Activated CD8-positive, alpha-beta memory T cell treated with anti-CD3 and anti-CD28 coated beads for 24 hours (primary cell): Measurements from ENCODE around the gene PDE4D.

ENCODE experiments used
- DNase-seq: peaks from one replicate; pipeline ENCODE4 v3.0.0-alpha.2; 2020

Gene PDE4D

DNA sequence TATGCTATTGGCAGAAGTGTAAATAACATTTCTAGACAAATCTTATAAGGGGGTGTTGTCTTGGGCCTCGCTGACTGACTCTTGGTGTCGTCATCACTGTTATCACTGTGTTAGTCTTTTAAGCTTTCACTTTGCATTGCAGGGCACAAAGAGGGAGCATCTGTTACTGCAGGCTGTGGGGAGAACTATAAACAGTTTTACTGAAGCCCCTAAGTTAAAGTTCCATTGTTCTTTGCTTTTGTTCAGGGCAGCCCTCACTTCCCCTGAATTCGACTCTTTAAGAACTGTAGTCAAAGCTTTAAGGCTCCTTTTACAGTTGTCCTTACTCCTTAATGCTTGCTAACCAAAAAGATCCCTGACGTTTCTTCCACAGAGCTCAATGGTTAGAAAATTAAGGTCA is 705.7 kb downstream of the PDE4D start:
- DNase-seq = no peak

DNA sequence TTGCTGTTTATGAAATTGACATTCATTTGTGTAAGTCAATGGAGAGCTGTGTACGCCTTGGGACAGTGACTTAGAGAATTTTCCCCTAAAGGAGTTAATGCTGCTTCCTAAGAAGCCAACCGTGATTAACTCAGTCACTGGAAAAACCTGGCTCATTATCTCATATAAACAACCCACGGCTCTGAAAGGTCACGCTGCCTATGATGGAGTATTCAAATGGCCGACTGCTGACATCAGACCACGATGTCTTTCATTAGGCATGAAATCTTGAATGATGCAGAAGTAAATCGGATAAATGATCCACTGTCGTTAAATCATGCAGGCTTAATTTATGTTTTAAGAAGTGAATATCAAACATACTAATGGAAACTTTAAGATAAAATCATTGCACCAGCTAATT is 706.9 kb downstream of the PDE4D start:
- no peak for DNase-seq

DNA sequence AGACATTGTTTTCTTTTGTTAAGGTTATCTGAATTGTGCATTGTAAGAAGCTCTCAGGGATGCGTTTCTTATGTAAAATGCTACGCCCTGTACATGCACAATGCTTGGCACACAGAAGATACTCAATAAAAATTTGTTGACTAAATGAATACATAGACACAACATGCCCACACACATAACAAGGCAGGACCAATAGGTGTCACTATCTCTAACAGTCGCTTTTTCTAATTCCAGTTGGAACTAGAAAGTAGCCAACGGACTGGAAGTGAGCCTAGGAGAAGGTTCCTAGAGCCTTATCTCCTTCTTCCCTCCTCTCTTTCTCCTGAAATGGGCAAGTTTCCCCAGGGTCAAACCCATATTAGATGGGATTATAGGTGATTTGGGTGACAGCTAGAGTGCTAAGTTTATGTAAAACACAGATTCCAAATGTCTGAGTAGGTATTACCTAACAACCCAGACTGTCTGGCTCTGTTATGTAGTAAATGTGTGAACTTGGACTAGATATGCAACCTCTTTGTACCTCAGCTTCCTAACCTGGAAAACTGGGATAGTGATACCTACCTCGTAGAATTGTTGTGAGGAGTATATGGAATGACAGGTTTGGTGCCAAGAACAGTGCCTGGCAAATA is 707.7 kb downstream of the PDE4D start:
- DNase-seq = no peak

DNA sequence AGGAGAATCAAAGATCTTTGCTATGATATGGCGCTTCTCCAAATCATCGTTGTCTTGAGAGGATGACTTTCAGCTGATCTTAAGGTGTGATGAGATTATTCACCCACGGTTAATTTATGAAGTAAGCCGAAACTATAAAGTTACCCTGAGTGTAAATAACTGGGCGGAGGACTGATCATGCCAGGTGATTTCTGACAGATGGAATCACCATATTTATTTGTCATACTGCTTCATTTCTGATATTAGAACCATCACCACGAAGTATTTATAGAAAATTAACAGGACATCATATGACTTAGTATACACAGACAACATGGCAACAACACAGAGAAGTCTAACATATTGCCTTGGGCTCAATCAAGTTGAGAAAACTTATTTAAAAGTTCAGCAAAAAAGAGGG is 708.8 kb downstream of the PDE4D start:
- DNase-seq = no peak

DNA sequence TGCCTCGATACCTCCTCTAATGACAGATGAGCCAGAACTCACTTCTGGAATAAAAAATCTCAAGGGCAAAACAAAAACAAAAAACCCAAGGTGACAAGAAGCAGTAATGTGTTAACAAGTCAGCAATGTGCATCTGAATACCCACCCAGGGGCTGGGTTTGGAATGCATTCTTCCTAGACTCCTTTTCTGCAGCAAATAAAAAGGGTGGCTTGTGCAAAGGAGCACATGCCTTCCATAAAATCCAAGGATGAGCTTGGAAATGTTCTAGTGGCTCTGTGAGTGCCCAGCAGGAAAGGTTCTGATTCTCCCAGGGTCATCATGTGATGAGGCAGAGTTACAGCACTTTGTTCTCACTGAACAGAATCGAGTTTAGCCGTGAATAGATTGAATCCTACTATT is 710.8 kb downstream of the PDE4D start:
- DNase-seq = no peak

DNA sequence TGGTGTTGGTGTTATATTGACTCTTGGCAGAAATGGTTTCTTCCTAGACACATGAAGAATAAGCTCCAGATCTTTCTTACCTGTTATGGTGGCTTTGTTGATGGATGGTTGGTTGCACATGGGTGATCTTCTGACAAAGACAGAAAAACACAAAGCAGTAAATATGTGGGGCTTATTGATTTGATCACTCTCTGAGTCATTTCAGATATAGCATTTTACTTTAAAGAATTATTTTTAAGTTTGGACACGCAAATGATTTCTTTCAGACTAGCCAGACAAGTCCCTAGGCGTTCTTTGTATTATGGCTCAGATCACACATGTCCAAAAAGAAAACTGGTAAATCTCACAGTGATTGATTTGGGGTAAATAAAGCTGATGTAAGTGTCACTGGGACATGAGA is 713.0 kb downstream of the PDE4D start:
- no peak for DNase-seq

DNA sequence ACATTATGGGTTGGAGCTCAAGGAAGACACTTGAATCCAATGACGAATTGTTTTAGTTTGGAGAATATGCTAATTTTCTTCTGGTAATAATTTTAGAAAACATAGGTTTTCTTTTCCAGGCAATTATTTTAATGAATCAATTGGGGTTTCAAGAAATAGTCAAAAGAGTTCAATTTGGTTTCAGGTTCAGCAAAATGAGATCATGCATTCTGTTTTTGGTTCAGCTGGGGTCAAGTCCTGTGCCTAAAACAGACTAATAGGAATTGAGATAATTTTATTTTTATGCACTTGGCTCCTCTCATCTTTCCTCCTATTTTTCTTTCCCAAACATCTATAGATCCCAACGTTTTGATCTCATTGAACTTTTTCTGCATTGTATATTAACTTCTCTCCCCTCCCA is 713.8 kb downstream of the PDE4D start:
- DNase-seq = no peak

DNA sequence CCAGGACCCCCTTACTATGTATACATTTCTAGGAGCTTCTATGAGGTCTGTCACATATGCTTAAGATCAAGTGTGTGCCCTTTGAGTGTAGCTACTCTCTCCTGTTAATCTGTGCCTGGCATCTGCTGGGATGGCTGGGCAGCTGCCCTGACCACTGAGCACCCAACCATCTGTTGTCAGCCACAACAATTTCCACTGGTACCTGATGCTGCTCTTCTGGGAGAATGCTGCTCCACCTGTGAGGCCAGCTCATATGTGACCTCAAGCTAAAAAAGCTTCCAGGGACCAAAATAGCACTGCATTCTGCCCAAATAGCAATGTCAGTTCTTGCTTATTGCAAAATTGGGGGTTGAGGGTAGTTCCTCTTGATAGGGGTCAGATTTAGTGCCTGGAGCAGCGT is 715.0 kb downstream of the PDE4D start:
- no peak for DNase-seq

DNA sequence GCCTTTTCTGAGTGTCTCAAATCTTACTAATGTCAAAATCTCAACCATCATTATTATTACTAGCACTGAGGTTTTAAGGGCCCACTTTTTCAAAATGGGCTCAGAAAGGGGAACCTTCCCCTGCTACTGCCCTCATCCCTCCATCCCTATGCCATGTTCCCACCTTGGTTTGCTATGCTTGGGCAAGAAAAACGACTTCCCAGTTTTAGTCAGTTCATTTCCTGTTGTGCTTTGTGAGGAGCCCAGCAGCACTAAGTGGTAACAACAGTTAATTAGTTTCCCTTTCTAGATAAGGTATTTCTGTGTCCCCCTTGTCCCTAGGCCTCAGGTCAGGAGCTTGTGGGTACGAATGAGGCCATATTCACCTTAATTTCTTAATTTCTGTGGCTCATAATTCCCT is 715.5 kb downstream of the PDE4D start:
- no peak for DNase-seq

DNA sequence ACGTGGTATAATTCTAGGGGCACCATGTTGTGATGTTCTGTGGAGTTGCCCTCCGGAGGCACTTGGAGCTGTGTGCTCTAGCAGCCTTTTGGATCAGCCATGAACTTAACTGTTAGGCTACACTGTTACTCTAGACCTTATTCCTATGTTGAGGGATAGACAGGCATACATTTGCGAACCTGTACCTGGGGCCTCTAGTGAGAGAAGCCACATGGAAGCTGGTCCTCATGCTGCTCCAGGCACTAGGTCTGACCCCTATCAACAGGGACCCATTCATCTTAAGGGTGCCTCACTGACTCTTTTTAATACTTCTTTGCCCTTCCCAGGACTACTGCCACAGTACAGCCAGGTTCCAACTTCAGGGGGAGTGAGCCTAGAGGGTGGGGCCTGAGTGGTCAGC is 715.9 kb downstream of the PDE4D start:
- no peak for DNase-seq

DNA sequence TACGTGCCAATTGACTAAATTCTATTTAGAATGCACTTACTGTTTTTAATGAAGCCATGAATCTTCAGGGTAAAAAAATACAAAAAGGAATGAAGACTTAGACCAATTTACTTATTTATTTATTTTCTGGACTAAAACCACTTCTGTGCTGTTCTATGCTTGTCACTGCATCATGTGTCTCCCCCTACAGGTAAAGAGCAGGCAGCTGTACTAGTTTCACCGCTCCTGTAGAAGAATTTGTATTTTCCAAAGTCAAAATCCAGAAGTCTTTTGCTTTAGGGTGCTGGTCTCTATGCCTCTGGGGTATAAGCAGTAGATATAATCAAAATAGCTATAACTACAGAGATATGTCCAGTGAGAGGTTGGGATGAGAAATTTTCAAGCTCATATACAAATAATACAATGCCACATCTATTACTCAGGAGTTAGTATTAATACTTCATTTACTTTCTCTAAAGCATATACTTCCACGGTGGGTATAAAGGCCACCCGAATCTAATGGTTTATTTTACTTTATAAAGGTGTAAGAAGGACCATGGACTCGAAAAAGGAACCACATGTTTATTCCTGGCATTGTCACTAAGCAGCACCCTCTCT is 719.2 kb downstream of the PDE4D start:
- DNase-seq = no peak

DNA sequence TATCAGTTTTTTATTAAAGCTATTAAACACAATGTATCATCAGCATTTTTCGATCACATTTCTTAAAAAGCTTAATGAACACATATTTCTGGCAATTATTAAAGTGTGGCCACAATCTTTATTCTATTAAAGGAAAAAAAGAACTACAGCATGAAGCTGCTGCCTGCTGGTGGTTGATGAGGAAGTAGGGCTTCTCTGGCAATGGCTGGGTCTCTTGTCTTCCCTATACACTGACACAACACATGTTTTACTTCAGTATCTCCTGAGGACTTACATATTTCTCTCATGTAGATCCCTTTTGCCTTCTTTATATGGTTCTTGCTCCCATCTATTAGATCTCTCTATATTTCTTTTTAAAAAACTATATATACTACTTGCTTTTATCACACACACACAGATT is 719.9 kb downstream of the PDE4D start:
- no peak for DNase-seq

DNA sequence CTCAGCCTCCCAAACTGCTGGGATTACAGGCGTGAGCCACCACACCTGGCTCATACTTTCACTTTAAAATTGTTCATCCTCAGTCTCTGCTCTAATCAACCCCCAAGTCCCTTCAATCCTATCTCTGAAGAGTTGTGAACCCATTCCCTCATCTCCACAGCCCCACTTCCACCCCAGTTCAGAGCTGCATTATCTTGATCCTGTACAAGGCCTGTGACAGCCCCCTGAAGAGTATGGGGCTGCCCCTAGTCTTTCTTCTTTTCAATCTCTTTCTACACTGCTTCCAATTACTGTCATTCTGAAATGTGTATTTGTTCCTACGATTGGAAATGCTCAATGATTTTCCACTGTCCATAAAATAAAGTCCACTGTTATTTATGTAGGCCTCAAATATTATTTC is 722.4 kb downstream of the PDE4D start:
- no peak for DNase-seq

DNA sequence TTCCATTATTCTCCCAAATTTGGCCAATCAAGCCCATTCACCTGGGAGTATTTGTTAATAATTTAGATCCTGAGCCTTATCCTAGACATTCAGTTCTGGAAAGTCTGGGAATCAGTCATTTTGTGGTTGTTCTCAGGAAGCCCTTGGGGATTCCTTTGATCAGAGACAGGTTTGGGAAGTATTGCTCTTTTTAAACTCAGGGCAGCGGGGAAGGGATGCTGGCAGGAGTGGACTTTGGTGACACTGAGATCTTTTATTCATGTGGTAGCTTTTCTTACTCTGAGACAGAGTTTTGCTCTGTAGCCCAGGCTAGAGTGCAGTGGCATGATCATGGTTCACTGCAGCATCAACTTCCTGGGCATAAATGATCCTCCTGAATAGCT is 723.8 kb downstream of the PDE4D start:
- no peak for DNase-seq

DNA sequence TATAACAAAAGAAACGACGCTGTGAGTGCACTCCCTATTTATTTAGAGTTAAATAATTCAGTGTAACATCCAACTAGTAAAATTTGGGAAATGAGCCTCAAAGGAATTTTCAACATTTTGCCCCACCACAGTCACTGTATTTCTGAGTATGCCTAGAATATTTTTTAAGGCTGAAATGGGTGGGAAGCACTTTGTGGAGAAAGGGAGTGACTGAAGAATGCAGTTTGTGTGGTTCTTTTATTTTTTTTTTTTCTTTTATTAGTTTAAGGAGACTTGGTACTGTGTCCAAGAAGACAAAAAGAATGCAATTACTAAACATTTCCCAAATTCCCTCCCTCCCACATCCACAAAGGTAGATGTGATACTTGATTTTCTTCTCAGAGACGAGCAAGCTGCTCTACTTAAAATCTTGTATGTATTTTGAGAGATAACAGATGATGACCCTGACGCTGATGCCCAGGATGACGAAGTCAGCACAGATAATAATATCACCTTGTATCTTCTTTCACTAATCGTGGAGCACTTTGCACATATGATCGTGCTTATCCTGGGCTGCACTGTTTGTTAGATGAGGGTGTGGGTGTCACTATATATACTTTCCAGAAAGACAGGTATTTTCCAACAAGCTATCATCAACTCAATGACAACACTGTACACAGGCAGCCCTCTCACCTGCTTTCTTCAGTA is 724.3 kb downstream of the PDE4D start:
- DNase-seq = no peak

DNA sequence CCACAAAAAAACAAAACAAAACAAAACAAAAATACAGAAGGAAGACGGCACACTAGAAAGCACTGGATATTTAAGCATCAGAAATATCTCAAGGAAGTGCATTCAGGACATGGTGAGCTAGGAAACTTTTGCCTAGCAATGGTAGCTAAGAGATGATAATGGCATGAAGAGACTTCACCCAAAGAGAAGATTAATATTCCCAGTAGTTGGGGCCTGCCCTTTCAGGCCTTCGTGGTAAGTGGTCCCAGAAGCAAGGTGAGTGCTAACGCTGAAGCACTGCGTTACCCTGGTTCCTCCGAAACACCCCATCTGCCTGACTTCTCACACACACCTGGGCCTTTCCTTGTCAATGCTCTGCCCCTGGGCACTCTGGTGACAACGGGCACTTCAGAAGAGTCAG is 725.5 kb downstream of the PDE4D start:
- DNase-seq = no peak

DNA sequence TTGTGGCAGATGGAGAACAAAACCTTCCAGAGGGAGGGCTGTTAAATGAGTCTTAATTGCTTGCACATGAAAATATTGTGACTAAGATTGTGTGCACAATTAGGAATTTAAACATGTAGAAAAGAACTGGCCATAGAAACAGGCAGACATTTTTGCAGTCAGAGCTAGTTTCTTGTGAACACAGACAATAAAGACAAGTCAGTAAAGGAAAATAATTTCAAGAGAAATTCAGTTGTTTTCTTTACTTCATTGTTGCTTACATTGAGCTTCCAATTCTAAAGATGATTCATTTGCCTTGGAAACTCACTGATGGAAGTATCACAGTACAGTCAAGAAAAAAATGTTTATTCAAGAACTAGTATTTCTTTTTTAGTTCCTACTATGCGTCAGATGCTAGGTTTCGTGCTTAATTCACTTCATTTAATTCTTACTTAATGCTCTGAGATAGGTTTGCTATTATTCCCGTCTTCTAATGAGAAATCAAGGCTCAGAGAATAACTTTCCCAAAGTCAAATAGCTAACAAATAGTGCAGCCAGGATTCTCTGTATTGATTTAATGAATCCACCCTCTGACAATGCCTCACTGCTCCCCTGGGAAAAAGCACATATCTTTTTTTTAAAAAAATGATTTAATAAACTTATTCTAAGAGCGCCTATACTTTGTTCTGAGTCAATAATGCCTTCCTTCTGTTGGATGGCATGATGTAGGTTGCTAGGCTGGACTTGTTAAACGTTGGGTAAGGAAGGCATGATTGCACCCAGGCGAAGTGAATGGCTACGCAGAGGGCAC is 729.3 kb downstream of the PDE4D start:
- no peak for DNase-seq

DNA sequence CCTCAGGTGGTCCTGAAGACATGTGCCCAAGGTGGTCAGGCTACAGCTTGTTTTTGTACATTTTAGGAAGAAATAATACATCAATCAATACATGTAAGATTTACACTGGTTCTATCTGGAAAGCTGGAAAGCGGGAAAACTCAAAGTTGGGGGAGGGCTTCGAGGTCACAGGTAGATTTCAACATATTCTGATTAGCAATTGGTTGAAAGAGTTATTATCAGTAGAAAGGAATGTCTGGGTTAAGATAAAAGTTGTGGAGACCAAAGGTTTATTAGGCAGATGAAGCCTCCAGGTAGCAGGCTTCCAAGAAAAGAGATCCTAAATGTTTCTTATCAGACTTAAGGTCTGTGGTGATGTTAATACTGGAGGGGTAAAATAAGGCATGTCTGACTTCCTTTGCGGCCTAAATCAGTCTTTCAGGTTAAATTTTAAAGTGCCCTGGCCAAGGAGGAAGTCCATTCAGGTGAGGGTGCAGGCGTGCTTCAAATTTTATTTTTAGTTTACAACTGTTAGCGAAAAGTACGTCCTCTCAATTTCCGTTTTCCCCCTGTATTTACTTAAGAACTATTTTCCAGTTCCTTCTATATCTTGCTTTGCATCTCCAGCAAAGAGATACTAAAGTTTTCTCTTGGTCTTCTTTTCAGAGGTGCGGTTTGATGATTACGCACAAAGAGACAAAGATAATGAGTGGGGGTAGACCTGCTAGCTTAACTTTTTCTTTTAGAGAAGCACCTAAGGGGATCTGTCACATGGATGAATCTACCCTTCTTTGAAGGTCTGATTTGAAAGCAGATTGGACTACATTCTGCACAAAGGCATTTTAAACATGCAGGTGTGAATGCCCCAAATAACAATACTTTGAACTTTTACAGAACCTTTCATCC is 732.1 kb downstream of the PDE4D start:
- no peak for DNase-seq

DNA sequence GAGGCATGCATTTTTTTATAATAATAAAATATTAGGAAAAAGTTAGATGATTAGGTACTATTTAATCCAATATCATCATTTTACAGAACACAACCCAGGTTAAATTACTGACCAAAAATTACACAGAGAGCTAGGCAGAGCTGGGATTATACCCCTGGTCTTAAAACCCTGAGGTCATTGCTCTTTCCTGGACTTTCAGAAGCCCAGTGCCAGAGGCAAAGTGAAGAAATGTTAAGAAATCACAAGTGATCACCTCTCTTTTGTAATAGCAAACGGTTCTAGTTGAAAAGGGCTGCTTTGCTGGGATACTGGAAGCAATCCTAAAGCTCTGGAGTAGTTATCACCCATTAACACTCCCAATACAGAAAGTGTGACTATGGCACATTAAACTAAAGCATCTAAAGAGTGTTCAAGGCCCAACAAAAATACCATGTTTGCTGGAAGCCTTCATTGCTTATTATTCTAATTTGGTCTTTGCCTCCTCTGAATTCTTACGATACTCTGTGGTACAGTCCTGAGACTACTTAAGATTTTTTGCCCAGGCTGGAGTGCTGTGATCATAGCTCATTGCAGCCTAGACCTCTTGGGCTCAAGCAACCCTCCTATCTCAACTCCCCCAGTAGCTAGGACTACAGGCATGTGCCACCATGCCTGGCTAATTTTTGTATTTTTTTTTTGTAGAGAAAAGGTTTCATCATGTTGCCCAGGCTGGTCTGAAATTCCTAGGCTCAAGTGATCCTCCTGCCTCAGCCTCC is 734.7 kb downstream of the PDE4D start:
- DNase-seq = no peak

DNA sequence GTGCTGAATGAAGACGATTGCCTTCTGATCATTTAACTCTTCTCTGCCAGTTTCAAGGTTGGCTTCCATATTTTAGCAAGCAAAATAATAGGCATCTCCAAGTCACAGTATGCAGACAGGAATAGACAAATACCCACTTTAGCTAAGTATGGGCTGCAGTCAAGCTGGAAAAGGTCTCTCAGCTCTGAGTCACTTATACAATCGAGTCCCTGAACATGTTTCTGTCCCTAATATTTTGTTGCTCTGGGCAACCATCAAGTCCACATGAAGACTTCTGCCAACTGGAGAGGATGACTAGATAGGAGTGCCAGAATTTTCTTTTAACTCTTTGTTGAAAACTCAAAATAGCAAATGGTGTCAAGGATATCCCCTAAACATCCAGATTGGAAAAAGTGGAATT is 735.4 kb downstream of the PDE4D start:
- no peak for DNase-seq

DNA sequence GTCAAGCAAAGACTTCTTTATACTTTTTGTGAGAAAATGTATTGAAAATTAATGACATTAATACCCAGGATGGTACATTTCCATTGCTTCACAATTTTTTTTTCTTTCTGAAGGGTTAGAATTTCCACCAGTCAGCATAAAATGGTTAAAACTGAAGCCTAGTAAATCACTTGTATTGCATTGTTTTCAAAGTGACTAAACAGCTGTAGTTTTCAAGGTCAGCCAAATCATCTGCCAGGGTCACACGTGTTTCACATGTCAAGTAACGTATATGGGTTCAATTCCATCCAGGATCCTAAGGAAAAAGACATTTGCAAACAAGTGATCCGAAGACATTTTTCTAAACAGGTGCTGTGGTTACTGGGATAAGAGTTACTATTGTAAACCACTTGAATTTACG is 736.5 kb downstream of the PDE4D start:
- DNase-seq = no peak

DNA sequence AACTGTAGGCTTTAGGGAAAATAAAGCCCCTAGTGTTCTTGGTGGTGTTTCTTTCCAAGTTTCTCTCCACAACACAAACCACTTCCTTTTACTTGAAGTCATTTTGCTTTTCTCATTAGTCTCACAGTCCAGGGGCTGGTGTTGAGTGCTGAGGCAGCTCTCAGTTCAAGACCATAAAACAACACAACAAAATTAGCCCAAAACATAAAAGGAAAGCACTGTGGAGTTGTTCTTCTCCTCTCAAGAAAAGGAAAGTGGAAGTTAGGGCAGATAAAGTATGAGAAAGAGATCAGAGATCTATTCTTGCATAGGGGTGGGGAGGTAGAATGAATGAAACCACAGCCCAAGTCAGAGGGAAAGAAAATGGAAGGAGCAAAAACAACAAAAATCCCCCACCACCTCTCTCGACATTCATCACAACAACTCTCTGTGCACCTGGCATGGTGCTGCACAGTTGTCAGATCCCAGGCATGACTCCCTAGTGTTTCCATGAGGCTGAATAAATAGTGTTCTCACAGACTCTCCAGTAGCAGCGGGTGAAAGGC is 740.8 kb downstream of the PDE4D start:
- no peak for DNase-seq
